ENCODE measurements around the gene POU6F1. TPM values are rescaled to one million over a fixed set of nuclear protein-coding genes. Genes with fewer than 3 reads are reported as not detected.

Gene POU6F1
- total RNA-seq, 1 experiment from 2014 or later, result 13.3 TPM

DNA sequence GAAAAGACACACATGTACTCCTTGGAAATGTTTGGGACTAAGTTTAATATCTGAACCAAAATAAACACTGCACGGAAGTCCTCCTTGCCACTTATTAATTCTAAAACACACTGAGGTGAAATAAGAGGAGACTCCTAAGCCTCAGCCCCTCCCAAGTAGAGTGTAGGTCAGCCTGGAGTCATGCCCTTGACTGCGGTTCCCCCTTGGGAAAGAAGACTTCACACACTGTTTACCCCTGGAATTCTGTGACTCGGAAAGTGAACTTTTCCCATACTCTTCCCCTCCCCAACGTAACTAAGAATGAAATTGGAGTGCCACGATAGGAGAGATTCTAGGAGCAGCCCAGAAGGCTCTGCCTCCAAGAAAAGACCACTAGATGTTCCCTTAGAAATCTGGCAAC, 36.3 kb downstream of the POU6F1 start:
- Histone ChIP-seq H2AFZ (ENCODE audit: low read length) (no peak overlapping the region), H3K79me2 (ENCODE audit: insufficient read depth, low read length) (no peaks in the 10 kb centered on the region), H2BK12ac (ENCODE audit: insufficient read length, low read depth, low read length) (no peak overlapping the region), H3K4ac (ENCODE audit: low read depth, low read length) (no peak overlapping the region), H3K23ac (ENCODE audit: insufficient read length, low read depth, low read length) (no peak overlapping the region), H2BK120ac (ENCODE audit: low read depth, low read length, poor library complexity, severe bottlenecking) (no peak overlapping the region), H3K79me1 (ENCODE audit: insufficient read depth, low read depth, low read length, poor library complexity, severe bottlenecking) (no peaks in the 10 kb centered on the region), H2BK15ac (ENCODE audit: low read depth, low read length) (no peak overlapping the region), H3K27ac (ENCODE audit: insufficient read length, low read depth, low read length) (no peak overlapping the region), H3K56ac (ENCODE audit: insufficient read length, low read depth, low read length) (no peak overlapping the region), H3K14ac (ENCODE audit: insufficient read depth, low read length) (no peak overlapping the region), H4K8ac (replicated peaks; ENCODE audit: insufficient read length, low read depth, low read length) (no peak overlapping the region), H2BK5ac (ENCODE audit: insufficient read length, low read length) (no peak overlapping the region), H3K4me1 (ENCODE audit: insufficient read depth, low read length) (no peaks in the 10 kb centered on the region), H4K5ac (ENCODE audit: insufficient read length, low read depth, low read length) (no peak overlapping the region), H3K23me2 (ENCODE audit: insufficient read length, low read depth, low read length, poor library complexity, severe bottlenecking) (no peaks in the 10 kb centered on the region), H3K4me2 (ENCODE audit: insufficient read depth, insufficient read length, low read length) (no peak overlapping the region), H3K18ac (ENCODE audit: insufficient read length, low read depth, low read length) (no peak overlapping the region), H2AK5ac (ENCODE audit: insufficient read length, low read length) (no peak overlapping the region), H2BK20ac (ENCODE audit: low read depth, low read length, poor library complexity, severe bottlenecking) (no peak overlapping the region), H3K9me3 (ENCODE audit: control insufficient read depth, low read depth, low read length) (no peaks in the 10 kb centered on the region), H3K9ac (ENCODE audit: extremely low read depth, insufficient read length, low read length) (no peak overlapping the region), H3K27me3 (ENCODE audit: insufficient read depth, low read length) (no peaks in the 10 kb centered on the region; the same call in 1 of the 2 replicates), H4K91ac (ENCODE audit: insufficient read length, low read depth, low read length) (no peak overlapping the region), H4K20me1 (ENCODE audit: control insufficient read depth, insufficient read depth, insufficient read length) (no peaks in the 10 kb centered on the region), H3T11ph (ENCODE audit: low read length) (no peak overlapping the region)
- Mint-ChIP-seq H3K27ac (no peak overlapping the region), H3K27me3 (ENCODE audit: low read depth) (peaks cover 13% of the 10 kb centered on the region), H3K4me3 (no peak overlapping the region), H3K9me3 (no peaks in the 10 kb centered on the region), H3K4me1 (peaks cover 3 to 4% of the 10 kb centered on the region in 2 experiments; a peak in 1 of 4 replicates), H3K36me3 (ENCODE audit: insufficient read depth in 1 of 3, low read depth in 3 of 3) (no peaks in the 10 kb centered on the region)
- DNase-seq, result no peak
- TF ChIP-seq, protein P1, sequence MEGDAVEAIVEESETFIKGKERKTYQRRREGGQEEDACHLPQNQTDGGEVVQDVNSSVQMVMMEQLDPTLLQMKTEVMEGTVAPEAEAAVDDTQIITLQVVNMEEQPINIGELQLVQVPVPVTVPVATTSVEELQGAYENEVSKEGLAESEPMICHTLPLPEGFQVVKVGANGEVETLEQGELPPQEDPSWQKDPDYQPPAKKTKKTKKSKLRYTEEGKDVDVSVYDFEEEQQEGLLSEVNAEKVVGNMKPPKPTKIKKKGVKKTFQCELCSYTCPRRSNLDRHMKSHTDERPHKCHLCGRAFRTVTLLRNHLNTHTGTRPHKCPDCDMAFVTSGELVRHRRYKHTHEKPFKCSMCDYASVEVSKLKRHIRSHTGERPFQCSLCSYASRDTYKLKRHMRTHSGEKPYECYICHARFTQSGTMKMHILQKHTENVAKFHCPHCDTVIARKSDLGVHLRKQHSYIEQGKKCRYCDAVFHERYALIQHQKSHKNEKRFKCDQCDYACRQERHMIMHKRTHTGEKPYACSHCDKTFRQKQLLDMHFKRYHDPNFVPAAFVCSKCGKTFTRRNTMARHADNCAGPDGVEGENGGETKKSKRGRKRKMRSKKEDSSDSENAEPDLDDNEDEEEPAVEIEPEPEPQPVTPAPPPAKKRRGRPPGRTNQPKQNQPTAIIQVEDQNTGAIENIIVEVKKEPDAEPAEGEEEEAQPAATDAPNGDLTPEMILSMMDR (conservative IDR thresholded peaks at IDR 0.05), result no peak
- WGBS (ENCODE audit: extremely low coverage, insufficient read length, low lambda C conversion rate), result no CpG with 5 or more reads among the region's 5 CpGs

Data from H9 (cell line).